IMR-90 (cell line): Measurements from ENCODE around the gene PAX2. TPM values are rescaled to one million over a fixed set of nuclear protein-coding genes. Genes with fewer than 3 reads are reported as not detected.

Experiments used
- ATAC-seq: fragments of 200-7000 bp; cut with Tn5 transposase; 2 replicates; pipeline ENCODE4 v1.9.1; 2020; ENCODE audit warnings: low read depth, mild to moderate bottlenecking, moderate library complexity
- BruUV-seq: library from RNA; stranded (reverse); fragments of 400-500 nt; replicated peaks from 2 replicates; lab custom pipeline; 2021; lab: Mats Ljungman, UMichigan
- CTCF ChIA-PET: fragments of 300-600 bp; formaldehyde crosslinking; extraction: SDS; loops from one replicate; lab custom pipeline; 2021; ENCODE audit warnings: antibody characterized with exemption; lab: Yijun Ruan, JAX
- POLR2A ChIA-PET: fragments of 300-600 bp; sonication (Branson Sonifier 250); formaldehyde crosslinking; loops from one replicate; lab custom pipeline; 2022; ENCODE audit warnings: antibody characterized with exemption; ENCODE audit not compliant: unreplicated experiment; lab: Charles Lee
- DNase-seq: peaks from one replicate; pipeline ENCODE4 v3.0.0; 2013
- H2AFZ ChIP-seq: replicated peaks from 2 replicates; pipeline ENCODE3; 2013; ENCODE audit warnings: low read length, mild to moderate bottlenecking; ENCODE audit not compliant: poor library complexity
- H2AK5ac ChIP-seq: 2 replicates; pipeline ENCODE4 v1.6.1; 2013; ENCODE audit warnings: low read depth, low read length, inconsistent platforms
- H2AK9ac ChIP-seq: replicated peaks from 2 replicates; pipeline ENCODE3; 2013; ENCODE audit warnings: mild to moderate bottlenecking, low read depth, low read length, moderate library complexity; ENCODE audit not compliant: poor library complexity
- H2BK120ac ChIP-seq: 2 replicates; pipeline ENCODE4 v1.6.1; 2013; ENCODE audit warnings: low read depth, low read length, inconsistent platforms
- H2BK15ac ChIP-seq: 3 replicates; pipeline ENCODE4 v1.6.1; 2013; ENCODE audit warnings: low read depth, low read length, inconsistent platforms
- H2BK20ac ChIP-seq: 2 replicates; pipeline ENCODE4 v1.6.1; 2013; ENCODE audit warnings: low read depth, mild to moderate bottlenecking, inconsistent platforms, low read length, moderate library complexity
- H2BK5ac ChIP-seq: 2 replicates; pipeline ENCODE4 v1.6.1; 2013; ENCODE audit warnings: mild to moderate bottlenecking, low read depth, low read length, inconsistent platforms; ENCODE audit not compliant: poor library complexity, severe bottlenecking
- H3K14ac ChIP-seq: replicated peaks from 2 replicates; pipeline ENCODE4 v1.6.1; 2013; ENCODE audit warnings: low read depth, low read length, inconsistent platforms
- H3K18ac ChIP-seq: 2 replicates; pipeline ENCODE4 v1.6.1; 2013; ENCODE audit warnings: low read depth, low read length, control low read depth
- H3K23ac ChIP-seq: 2 replicates; pipeline ENCODE4 v1.6.1; 2013; ENCODE audit warnings: low read depth, low read length, inconsistent platforms
- H3K27ac ChIP-seq: 2 replicates; pipeline ENCODE4 v1.5.1; 2013; ENCODE audit warnings: mild to moderate bottlenecking, control low read depth, low read length; ENCODE audit not compliant: insufficient read depth
- H3K27me3 ChIP-seq: 2 replicates; pipeline ENCODE4 v1.6.1; 2013; ENCODE audit warnings: low read length; ENCODE audit not compliant: control insufficient read depth, insufficient read depth
- H3K36me3 ChIP-seq: 2 replicates; pipeline ENCODE4 v1.6.1; 2013; ENCODE audit warnings: low read length, mixed read lengths; ENCODE audit not compliant: control insufficient read depth, insufficient read depth
- H3K4ac ChIP-seq: 2 replicates; pipeline ENCODE4 v1.6.1; 2013; ENCODE audit warnings: low read depth, low read length, inconsistent platforms
- H3K4me1 ChIP-seq: 2 replicates; pipeline ENCODE4 v1.6.1; 2013; ENCODE audit warnings: low read length, mixed read lengths; ENCODE audit not compliant: control insufficient read depth, insufficient read depth
- H3K4me2 ChIP-seq: 2 replicates; pipeline ENCODE4 v1.6.1; 2013; ENCODE audit warnings: low read depth, mild to moderate bottlenecking, control low read depth, low read length, moderate library complexity
- H3K4me3 ChIP-seq: 2 replicates; pipeline ENCODE4 v1.5.1; 2013; ENCODE audit warnings: low read depth, mild to moderate bottlenecking, control low read depth, low read length, moderate library complexity; ENCODE audit not compliant: insufficient read depth
- H3K56ac ChIP-seq: 2 replicates; pipeline ENCODE4 v1.6.1; 2013; ENCODE audit warnings: low read length, inconsistent platforms; ENCODE audit not compliant: insufficient read depth; ENCODE audit errors: extremely low read depth
- H3K79me1 ChIP-seq, 2 experiments: 2 replicates each; pipeline ENCODE4 v1.6.1; 2013; ENCODE audit warnings: low read length in 2 of 2, inconsistent platforms in 1 of 2, low read depth in 1 of 2
- H3K9ac ChIP-seq: 2 replicates; pipeline ENCODE4 v1.6.1; 2013; ENCODE audit warnings: low read depth, low read length, control low read depth
- H3K9me1 ChIP-seq: 2 replicates; pipeline ENCODE4 v1.6.1; 2013; ENCODE audit warnings: low read length, inconsistent platforms; ENCODE audit not compliant: insufficient read depth
- H3K9me3 ChIP-seq: 2 replicates; pipeline ENCODE4 v1.6.1; 2013; ENCODE audit warnings: low read length; ENCODE audit not compliant: control insufficient read depth, insufficient read depth
- H4K20me1 ChIP-seq: 2 replicates; pipeline ENCODE4 v1.6.1; 2013; ENCODE audit warnings: low read length, inconsistent platforms; ENCODE audit not compliant: insufficient read depth
- H4K5ac ChIP-seq: 2 replicates; pipeline ENCODE4 v1.6.1; 2013; ENCODE audit warnings: mild to moderate bottlenecking, low read depth, low read length, control low read depth
- H4K8ac ChIP-seq, 2 experiments: 2 replicates each; pipeline ENCODE4 v1.6.1; 2013; ENCODE audit warnings: low read depth in 2 of 2, low read length in 2 of 2, control low read depth in 1 of 2, inconsistent platforms in 1 of 2
- H4K91ac ChIP-seq: 2 replicates; pipeline ENCODE4 v1.6.1; 2013; ENCODE audit warnings: low read depth, low read length, inconsistent platforms; ENCODE audit not compliant: insufficient read depth
- BHLHE40 ChIP-seq: fragments of 150-350 bp; IDR thresholded peaks from 2 replicates; pipeline ENCODE4 v1.6.1; 2016; ENCODE audit warnings: mild to moderate bottlenecking, low read depth, low read length
- CHD1 ChIP-seq: IDR thresholded peaks from 2 replicates; pipeline ENCODE4 v1.6.1; 2012; ENCODE audit warnings: low read depth, low read length, improper control_type of control experiment
- CTCF ChIP-seq: conservative IDR thresholded peaks from 2 replicates; pipeline ENCODE4 v1.5.1; 2012; ENCODE audit warnings: mild to moderate bottlenecking, low read depth, low read length, improper control_type of control experiment
- ELK1 ChIP-seq: fragments of 150-350 bp; IDR thresholded peaks from 2 replicates; pipeline ENCODE4 v1.6.1; 2016; ENCODE audit warnings: low read depth, mild to moderate bottlenecking, low read length, moderate library complexity, borderline replicate concordance
- MAFK ChIP-seq: IDR thresholded peaks from 2 replicates; pipeline ENCODE4 v1.6.1; 2012; ENCODE audit warnings: low read depth, low read length, improper control_type of control experiment
- MAZ ChIP-seq: IDR thresholded peaks from 2 replicates; pipeline ENCODE4 v1.6.1; 2012; ENCODE audit warnings: low read depth, mild to moderate bottlenecking, low read length, improper control_type of control experiment, moderate library complexity, borderline replicate concordance
- MXI1 ChIP-seq: IDR thresholded peaks from 2 replicates; pipeline ENCODE4 v1.6.1; 2012; ENCODE audit warnings: low read depth, mild to moderate bottlenecking, low read length, moderate library complexity, borderline replicate concordance
- NFE2L2 ChIP-seq: fragments of 150-350 bp; IDR thresholded peaks from 2 replicates; pipeline ENCODE4 v1.6.1; 2016; ENCODE audit warnings: low read depth, mild to moderate bottlenecking, low read length
- POLR2A ChIP-seq: IDR thresholded peaks from 2 replicates; pipeline ENCODE4 v1.6.1; 2012; ENCODE audit warnings: mild to moderate bottlenecking, low read depth, low read length
- RAD21 ChIP-seq: IDR thresholded peaks from 2 replicates; pipeline ENCODE4 v1.6.1; 2012; ENCODE audit warnings: low read length, improper control_type of control experiment
- RCOR1 ChIP-seq: IDR thresholded peaks from 2 replicates; pipeline ENCODE4 v1.6.1; 2012; ENCODE audit warnings: mild to moderate bottlenecking, low read length, improper control_type of control experiment; ENCODE audit not compliant: insufficient replicate concordance
- RFX5 ChIP-seq: IDR thresholded peaks from 2 replicates; pipeline ENCODE4 v1.8.0; 2012; ENCODE audit warnings: low read depth, mild to moderate bottlenecking, low read length, moderate library complexity
- WGBS, 2 experiments: methylation state at CpG; one replicate each; pipeline versions ENCODE4 v1.1.5 to v1.1.7; 2013; ENCODE audit warnings: missing lambda C conversion rate in 2 of 2; ENCODE audit not compliant: insufficient read length in 1 of 2; ENCODE audit errors: extremely low coverage in 2 of 2; 5-methylcytosine and 5-hydroxymethylcytosine counted together
- dilution Hi-C: fragments of 300-500 bp; cut with HindIII; formaldehyde crosslinking; loops from one replicate; pipeline ENCODE4 v1.14.3; 2018; ENCODE audit warnings: low sequenced_read_pairs; ENCODE audit not compliant: unreplicated experiment
- in situ Hi-C: fragments of 300-500 bp; cut with MboI; formaldehyde crosslinking; loops from 3 replicates; pipeline ENCODE4 v1.14.3; 2019; ENCODE audit warnings: low sequenced_read_pairs, inconsistent platforms, mixed read lengths
- intact Hi-C: fragments of 100-400 bp; cut with micrococcal nuclease; formaldehyde crosslinking; loops from 2 replicates; pipeline ENCODE4 v1.10.0; 2022
- polyA plus RNA-seq, 3 experiments: library from polyadenylated mRNA; depleted of rRNA; stranded (reverse); fragments of >200 nt; gene quantifications; 2 replicates each; pipeline ENCODE4 v1.2.3, GENCODE V29; 2012; ENCODE audit warnings: low replicate concordance in 1 of 3
- total RNA-seq: library from RNA; depleted of rRNA; stranded (reverse); fragments of >200 nt; gene quantifications from 2 replicates; pipeline ENCODE4 v1.2.3, GENCODE V29; 2012

The PAX2 gene
- total and polyA plus RNA-seq, 2 of the 4 experiments (the other 2 are of a cell fraction), result not detected

- no peak overlapping the region for H2AK9ac ChIP-seq
- no peaks in the 10 kb centered on the region for H3K79me1 ChIP-seq
- no peak for DNase-seq
- H3K27me3 ChIP-seq, result no peaks in the 10 kb centered on the region
- no peak overlapping the region for H3K4me2 ChIP-seq
- no peak overlapping the region for H3K18ac ChIP-seq
- no peak overlapping the region for H3K56ac ChIP-seq
- POLR2A ChIA-PET, result no interaction called here
- in situ Hi-C loops (loop anchor here (5.0 to 25.0 kb wide), 2 partner anchors 205 to 540 kb away; partner anchors contain the start of genes PKD2L1 and SCD), intact Hi-C loops (loop anchor here (5.0 to 10.0 kb wide), 2 partner anchors 132 to 360 kb away; partner anchors contain the start of genes PAX2 and SEC31B), dilution Hi-C loops (no loop called here)
- H3K23ac ChIP-seq, result no peak overlapping the region
- no peak overlapping the region for H3K9ac ChIP-seq
- CTCF ChIA-PET, result no interaction called here
- no peak overlapping the region for H3K27ac ChIP-seq
- no peak overlapping the region for H2BK120ac ChIP-seq
- no peak for ATAC-seq
- no peak overlapping the region for H3K4me3 ChIP-seq
- no peak overlapping the region for H2BK15ac ChIP-seq
- no peak overlapping the region for H4K91ac ChIP-seq
- H2BK5ac ChIP-seq, result no peak overlapping the region
- BruUV-seq, result no TSS peak
- 81% methylated on average over 8 of the region's 24 CpGs; no CpG with 5 or more reads in 1 of the 2 experiments for WGBS, 2 experiments
- H3K4ac ChIP-seq, result no peak overlapping the region
- no peaks in the 10 kb centered on the region for H3K9me3 ChIP-seq
- no peak overlapping the region for H3K14ac ChIP-seq
- no peaks in the 10 kb centered on the region for H3K36me3 ChIP-seq
- H3K4me1 ChIP-seq, result peaks cover 17% of the 10 kb centered on the region
- no peak overlapping the region for H2BK20ac ChIP-seq
- TF ChIP-seq CTCF (no peak), BHLHE40 (no peak), RAD21 (no peak), MXI1 (no peak), RCOR1 (no peak), RFX5 (no peak), MAFK (no peak), NFE2L2 (no peak), CHD1 (no peak), ELK1 (no peak), POLR2A (no peak), MAZ (no peak)
- no peak overlapping the region for H4K8ac ChIP-seq
- H4K5ac ChIP-seq, result no peak overlapping the region
- H3K9me1 ChIP-seq, result peaks cover 7% of the 10 kb centered on the region
- no peak overlapping the region for H2AK5ac ChIP-seq
- no peak overlapping the region for H2AFZ ChIP-seq
- H4K20me1 ChIP-seq, result no peaks in the 10 kb centered on the region
Observed at GRCh38 chr10:100876585-100877460, 131.4 kb downstream of the PAX2 start.
